Esophagus squamous epithelium (tissue), 5 donors: ENCODE results near the gene BBX. TPM values are rescaled to one million over a fixed set of nuclear protein-coding genes. Genes with fewer than 3 reads are reported as not detected.

Source experiments
- DNase-seq: peaks from one replicate; lab custom pipeline; 2025; lab: John Stamatoyannopoulos, UW
- H3K27ac ChIP-seq, 4 donors: fragments of 200-600 bp; sonication (generic); one replicate each; pipeline ENCODE4 v1.5.1; 2016 to 2019; ENCODE audit warnings: mild to moderate bottlenecking in 1 of 4
- H3K27me3 ChIP-seq, 4 donors: fragments of 200-600 bp; sonication (generic); 1 replicate in 3 of 4; 2 replicates in 1 of 4; pipeline versions ENCODE4 v1.5.1 to v1.6.0; 2017 to 2021; ENCODE audit warnings: antibody characterized with exemption in 1 of 4
- H3K36me3 ChIP-seq, 3 donors: fragments of 200-600 bp; sonication (generic); one replicate each; pipeline ENCODE4 v1.5.1; 2016 to 2019
- H3K4me1 ChIP-seq, 3 donors: fragments of 200-600 bp; sonication (generic); one replicate each; pipeline ENCODE4 v1.5.1; 2017 to 2019
- H3K4me3 ChIP-seq, 4 donors: fragments of 200-600 bp; sonication (generic); 1 replicate in 3 of 4; 2 replicates in 1 of 4; pipeline ENCODE4 v1.5.1; 2016 to 2019; ENCODE audit warnings: mild to moderate bottlenecking in 2 of 4, moderate library complexity in 1 of 4
- H3K9me3 ChIP-seq, 3 donors: fragments of 200-600 bp; sonication (generic); one replicate each; pipeline ENCODE4 v1.5.1; 2016 to 2019
- CTCF ChIP-seq, 6 experiments: fragments of 450-650 bp in 4 of 6; fragments of 200-600 bp in 2 of 6; sonication (generic) in 2 of 6; IDR thresholded peaks; one replicate each; pipeline ENCODE4 v1.5.1; 2016 to 2019; ENCODE audit warnings: antibody characterized with exemption in 6 of 6, mild to moderate bottlenecking in 4 of 6, moderate library complexity in 4 of 6
- POLR2A ChIP-seq, 4 donors: fragments of 450-650 bp; IDR thresholded peaks; one replicate each; pipeline ENCODE4 v1.6.1; 2017; ENCODE audit warnings: antibody characterized with exemption in 4 of 4, mild to moderate bottlenecking in 4 of 4, moderate library complexity in 3 of 4
- WGBS, 2 donors: methylation state at CpG; one replicate each; pipeline ENCODE4 v1.1.5; 2018; 5-methylcytosine and 5-hydroxymethylcytosine counted together
- intact Hi-C: fragments of 100-400 bp; cut with DNase I; formaldehyde crosslinking; loops from one replicate; pipeline ENCODE4 v1.15.0; 2022
- total RNA-seq, 4 donors: library from RNA; depleted of rRNA; stranded (reverse); fragments of >200 nt; gene quantifications; one replicate each; pipeline ENCODE4 v1.1.0, GENCODE V29; 2016
- donor health status: DM: yes; HTN: yes; CAD: no.

Gene BBX
- total RNA-seq, 4 donors from 2014 or later, result 12.5 to 49.5 (median 35.8) TPM

- Histone ChIP-seq H3K27ac (no peak overlapping the region), H3K9me3 (no peaks in the 10 kb centered on the region), H3K4me3 (no peak overlapping the region), H3K27me3 (no peaks in the 10 kb centered on the region), H3K36me3 (no peaks in the 10 kb centered on the region), H3K4me1 (no peaks in the 10 kb centered on the region)
- WGBS, 2 donors, result 93 to 98% methylated on average over 5 of the region's 5 CpGs
- TF ChIP-seq POLR2A (IDR thresholded peaks at IDR 0.05) (no peak), CTCF (IDR thresholded peaks at IDR 0.05) (no peak)
- no peak for DNase-seq
- intact Hi-C loops, result no loop called here
Observed at GRCh38 chr3:107592073-107592472, 69.3 kb downstream of the BBX start.

DNA sequence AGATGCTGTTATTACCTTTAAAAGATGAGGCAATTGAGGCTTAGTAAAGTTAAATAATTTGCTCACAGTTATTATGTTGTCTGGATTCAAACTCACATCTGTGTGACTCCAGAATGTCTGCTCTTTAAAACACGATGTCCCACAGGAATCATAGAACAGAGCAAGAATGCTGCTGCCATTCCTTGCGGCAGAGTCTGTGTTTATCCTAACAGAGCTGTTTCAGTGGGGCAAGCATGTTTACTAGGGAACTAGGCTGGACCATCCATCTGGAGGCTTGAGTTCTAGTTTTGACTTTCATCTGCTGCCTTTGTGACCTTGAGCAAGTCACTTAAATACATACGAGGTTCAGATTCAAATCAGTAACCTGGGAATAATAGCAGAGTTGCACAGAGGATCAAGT lies 72.1 kb downstream of the BBX start:
- H3K4me3 ChIP-seq, result no peak overlapping the region
- H3K27me3 ChIP-seq, result no peaks in the 10 kb centered on the region
- DNase-seq, result no peak
- WGBS, 2 donors, result 78 to 83% methylated on average over 3 of the region's 3 CpGs
- intact Hi-C loops, result no loop called here
- no peaks in the 10 kb centered on the region for H3K36me3 ChIP-seq
- H3K4me1 ChIP-seq, result peaks cover 5 to 18% (median 11%) of the 10 kb centered on the region in 3 donors
- no peaks in the 10 kb centered on the region for H3K9me3 ChIP-seq
- TF ChIP-seq CTCF (IDR thresholded peaks at IDR 0.05) (no peak), POLR2A (IDR thresholded peaks at IDR 0.05) (no peak)
- no peak overlapping the region for H3K27ac ChIP-seq

GRCh38 chr3:107596639-107597038 lies 73.9 kb downstream of the BBX start:
- no peak for TF ChIP-seq POLR2A (IDR thresholded peaks at IDR 0.05)
- TF ChIP-seq CTCF (IDR thresholded peaks at IDR 0.05), result no peak
- no peak overlapping the region for H3K4me3 ChIP-seq
- H3K36me3 ChIP-seq, result no peaks in the 10 kb centered on the region
- no peaks in the 10 kb centered on the region for H3K9me3 ChIP-seq
- H3K27ac ChIP-seq, result no peak overlapping the region
- 57 to 58% methylated on average over 3 of the region's 3 CpGs for WGBS, 2 donors
- H3K27me3 ChIP-seq, result no peaks in the 10 kb centered on the region
- intact Hi-C loops, result no loop called here
- peaks cover 5 to 21% (median 13%) of the 10 kb centered on the region in 3 donors for H3K4me1 ChIP-seq
- DNase-seq, result no peak

GRCh38 chr3:107598926-107599771 lies 76.4 kb downstream of the BBX start:
- H3K27me3 ChIP-seq, result no peaks in the 10 kb centered on the region
- DNase-seq, result no peak

More at GRCh38 chr3:107598926-107599771, 76.4 kb downstream of the BBX start:
- intact Hi-C loops, result no loop called here
- H3K9me3 ChIP-seq, result no peaks in the 10 kb centered on the region
- peaks cover 5 to 24% (median 13%) of the 10 kb centered on the region in 3 donors for H3K4me1 ChIP-seq
- H3K36me3 ChIP-seq, result no peaks in the 10 kb centered on the region
- TF ChIP-seq CTCF (IDR thresholded peaks at IDR 0.05), result no peak
- no peak for TF ChIP-seq POLR2A (IDR thresholded peaks at IDR 0.05)
- peak overlapping the region in 3 of 4 donors; percentile 28 to 61 (median 34) for H3K4me3 ChIP-seq
- H3K27ac ChIP-seq, result peak overlapping the region; percentile 45 to 76 (median 64)
- 10 to 15% methylated on average over 12 of the region's 12 CpGs for WGBS, 2 donors
